GM12864 (cell line): ENCODE results near the gene NPHS1.
"Not testable (repeated sequence)": the region's sequence is repeated elsewhere in the genome, so short reads cannot be mapped to it uniquely, and the experiment has no call there.

Experiments
- DNase-seq: peaks from one replicate; pipeline ENCODE4 v3.0.0-alpha.2; 2011; ENCODE audit warnings: low read depth
- H3K4me3 ChIP-seq: 2 replicates; pipeline ENCODE4 v1.5.1; 2011; ENCODE audit warnings: mild to moderate bottlenecking, low read depth, low read length, control low read depth
- CTCF ChIP-seq: IDR thresholded peaks from 2 replicates; pipeline ENCODE4 v1.5.1; 2011; ENCODE audit warnings: low read depth, mild to moderate bottlenecking, moderate library complexity, low read length, control low read depth, inconsistent platforms; ENCODE audit errors: missing control alignments

Gene NPHS1

GRCh38 chr19:35801828-35802227, 50.5 kb downstream of the NPHS1 start:
- no peak overlapping the region for H3K4me3 ChIP-seq
- no peak for DNase-seq
- no peak for TF ChIP-seq CTCF

- no peak overlapping the region for H3K4me3 ChIP-seq
- no peak for TF ChIP-seq CTCF
- DNase-seq = no peak
These were observed 54.6 kb downstream of the NPHS1 start for GRCh38 chr19:35797663-35798062.

- no peak overlapping the region for H3K4me3 ChIP-seq
- no peak for TF ChIP-seq CTCF
- DNase-seq = no peak
These were observed 55.4 kb downstream of the NPHS1 start for GRCh38 chr19:35796645-35797542.

GRCh38 chr19:35795564-35795963, 56.7 kb downstream of the NPHS1 start:
- not testable (repeated sequence) for H3K4me3 ChIP-seq

GRCh38 chr19:35793381-35794165, 58.7 kb downstream of the NPHS1 start:
- TF ChIP-seq CTCF = no peak
- DNase-seq = no peak
- H3K4me3 ChIP-seq = no peak overlapping the region

More at GRCh38 chr19:35795564-35795963, 56.7 kb downstream of the NPHS1 start:
- DNase-seq = not testable (repeated sequence)

- TF ChIP-seq CTCF = no peak
- no peak overlapping the region for H3K4me3 ChIP-seq
- no peak for DNase-seq
These were observed 59.4 kb downstream of the NPHS1 start for GRCh38 chr19:35792888-35793287.

- H3K4me3 ChIP-seq = no peak overlapping the region
- DNase-seq = no peak
- TF ChIP-seq CTCF = no peak
These were observed 60.0 kb downstream of the NPHS1 start for GRCh38 chr19:35792312-35792711.
